HG02623 (cell line): ENCODE measurements around the gene NMB.
"Not testable (repeated sequence)": the region's sequence is repeated elsewhere in the genome, so short reads cannot be mapped to it uniquely, and the experiment has no call there.

Experiments used
- ATAC-seq: cut with Tn5 transposase; IDR thresholded peaks from one replicate; pipeline ENCODE4 v1.9.1; 2021; ENCODE audit warnings: moderate library complexity; ENCODE audit not compliant: unreplicated experiment

The NMB gene, protein sequence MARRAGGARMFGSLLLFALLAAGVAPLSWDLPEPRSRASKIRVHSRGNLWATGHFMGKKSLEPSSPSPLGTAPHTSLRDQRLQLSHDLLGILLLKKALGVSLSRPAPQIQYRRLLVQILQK

DNA sequence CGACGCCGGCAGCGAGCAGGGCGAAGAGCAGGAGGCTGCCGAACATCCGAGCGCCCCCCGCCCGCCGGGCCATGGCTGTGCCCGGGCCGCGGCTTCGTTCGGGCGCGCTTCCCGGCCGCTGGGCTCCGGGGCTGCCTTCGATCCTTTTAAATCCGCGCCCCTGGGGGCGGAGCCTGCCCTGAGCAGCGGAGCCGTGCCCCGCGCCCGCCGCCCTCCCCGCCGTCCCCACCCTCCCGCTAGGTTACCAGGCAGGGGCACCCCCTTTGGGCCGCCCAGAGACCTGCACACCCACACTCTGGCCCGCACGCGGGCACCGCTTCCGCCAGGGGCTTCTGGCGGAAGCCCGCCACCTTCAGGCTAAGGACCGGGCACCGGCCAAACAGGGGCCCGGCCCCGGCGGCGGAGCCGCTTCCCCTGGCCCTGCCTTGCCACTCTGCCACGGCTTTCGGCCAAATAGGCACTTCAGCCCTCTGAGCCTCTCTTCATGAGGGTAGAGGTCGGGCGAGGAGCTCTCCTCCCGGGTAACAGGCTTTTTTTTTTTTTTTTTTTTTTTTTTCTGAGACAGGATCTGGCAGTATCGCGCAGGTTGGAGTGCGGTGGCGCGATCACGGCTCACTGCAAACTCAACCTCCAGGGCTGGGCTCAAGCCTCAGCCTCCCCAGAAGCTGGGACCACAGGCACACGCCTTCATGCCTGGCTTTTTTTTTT, at the start of gene NMB:
Gene NMB (minus strand): TSS at position 120 of the 708 bp plus-strand sequence. CDS start 47 bp downstream, at position 73.
- peak; percentile 48 for ATAC-seq

DNA sequence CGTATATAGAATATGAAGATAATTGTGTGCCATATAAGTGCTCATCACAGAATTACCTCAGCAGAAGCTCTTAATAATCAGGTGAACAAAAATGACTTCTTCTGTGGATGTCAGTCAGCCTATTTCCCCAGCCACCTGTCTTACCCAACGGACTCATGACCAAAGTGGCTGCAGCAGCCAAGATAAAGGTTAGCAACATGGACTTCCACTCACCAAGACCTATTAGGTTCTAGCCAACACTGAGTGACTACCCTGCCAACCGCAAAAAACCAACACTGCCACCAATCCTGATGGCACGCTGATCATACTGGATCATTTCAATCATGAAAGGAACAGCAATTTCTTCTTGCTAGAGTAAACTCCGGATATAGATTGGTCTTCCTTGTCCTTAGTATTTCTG, 45.8 kb upstream of the NMB start:
- no peak for ATAC-seq

DNA sequence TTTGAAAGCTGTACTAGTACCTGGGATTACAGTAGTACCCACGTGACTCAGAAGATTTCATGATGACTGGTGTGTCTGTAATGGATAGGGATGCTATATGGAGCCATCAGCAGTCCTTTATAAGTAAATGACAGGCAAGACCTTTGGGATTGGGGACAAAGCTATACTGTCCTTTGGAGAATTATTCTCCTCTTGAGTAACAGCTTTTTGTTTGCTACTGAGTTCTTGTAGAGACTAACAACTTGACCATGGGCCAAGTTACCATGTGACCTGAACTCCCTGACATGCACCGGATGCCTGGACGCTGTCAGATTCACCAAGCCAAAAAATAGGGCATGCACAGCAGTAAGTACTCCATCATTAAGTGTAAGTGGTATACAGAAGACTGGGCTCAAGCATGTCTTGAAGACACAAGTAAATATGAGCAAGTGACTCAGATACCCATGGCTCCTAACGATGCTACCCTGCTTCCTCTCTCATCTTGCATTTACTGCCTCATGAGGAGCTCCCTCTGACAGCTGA, 45.0 kb upstream of the NMB start:
- no peak for ATAC-seq

DNA sequence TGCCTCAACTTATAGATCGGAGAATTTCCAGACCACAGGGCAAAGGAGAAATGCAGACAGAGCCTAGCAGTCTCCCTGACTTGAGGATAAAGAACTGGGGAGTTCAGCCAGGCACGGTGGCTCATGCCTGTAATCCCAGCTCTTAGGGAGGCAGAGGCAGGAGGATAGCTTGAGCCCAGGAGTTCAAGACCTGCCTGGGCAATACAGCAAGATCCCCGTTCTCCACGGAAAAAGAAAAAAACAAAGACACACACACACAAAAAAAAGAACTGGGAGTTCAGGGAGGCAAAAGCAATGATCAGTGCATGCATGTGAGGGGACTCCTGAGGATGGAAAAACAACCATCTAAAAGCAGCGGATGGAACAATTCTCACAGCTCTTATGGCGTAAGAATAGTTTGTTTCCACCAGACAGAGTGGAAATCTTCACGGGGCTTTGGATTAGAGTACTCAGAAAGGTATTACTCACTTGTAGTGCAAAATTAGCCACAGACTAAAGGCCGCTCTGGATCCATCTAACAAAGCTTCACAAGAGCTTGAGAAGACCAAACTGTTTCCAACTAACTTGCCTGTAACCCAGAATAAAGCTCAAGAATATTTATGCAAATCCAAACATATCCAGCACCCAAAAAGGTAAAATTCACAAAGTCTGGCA, 41.7 kb upstream of the NMB start:
- no peak for ATAC-seq

DNA sequence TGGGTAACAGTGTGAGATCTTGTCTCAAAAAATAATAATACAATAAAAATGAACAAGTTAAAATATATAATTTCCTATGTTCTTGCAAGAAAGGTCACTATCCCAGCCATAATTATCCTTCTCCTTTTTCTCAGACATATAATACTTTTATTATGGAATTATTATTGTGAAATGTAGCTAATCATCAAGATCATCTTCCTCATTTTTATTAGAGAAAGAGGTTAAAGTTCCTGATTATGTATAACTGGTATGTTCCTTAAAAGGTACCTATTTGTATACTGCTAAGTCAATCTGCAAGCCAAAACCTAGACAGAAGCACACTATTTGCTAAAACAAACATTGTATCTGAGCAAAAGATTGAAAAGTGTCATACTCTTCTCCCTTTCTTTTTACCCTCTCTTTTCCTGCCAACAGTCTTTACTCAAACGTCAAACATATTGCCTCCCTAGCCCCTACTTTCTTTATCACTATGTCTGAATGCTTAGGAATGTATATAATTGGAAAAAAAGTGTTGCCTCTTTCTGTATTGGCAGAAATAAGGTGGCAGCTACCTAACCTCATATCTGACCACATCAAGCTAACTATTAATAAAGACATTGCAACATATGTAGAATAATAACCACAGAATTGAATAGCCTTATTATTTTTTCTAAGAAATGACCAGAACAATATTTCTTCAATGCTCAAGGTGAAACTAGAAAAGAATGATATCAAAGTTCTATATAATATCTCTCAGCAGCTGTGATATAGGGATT, 39.4 kb upstream of the NMB start:
- no peak for ATAC-seq

DNA sequence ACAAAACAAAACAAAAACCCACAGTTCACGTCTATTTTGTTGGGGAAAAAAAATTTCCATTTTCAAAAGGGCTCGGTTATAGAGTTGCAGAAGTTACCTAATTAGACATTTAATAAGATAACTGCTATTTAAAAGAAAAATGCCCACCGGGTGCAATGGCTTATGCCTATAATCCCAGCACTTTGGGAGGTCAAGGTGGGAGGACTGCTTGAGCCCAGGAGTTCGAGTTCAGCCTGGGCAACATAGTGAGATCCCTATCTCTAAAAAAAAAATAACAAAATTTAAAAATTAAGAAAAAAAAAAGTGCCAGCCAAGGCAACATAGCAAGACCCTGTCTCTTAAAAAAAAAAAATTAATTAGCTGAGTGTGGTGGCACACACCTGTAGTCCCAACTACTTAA, 38.8 kb upstream of the NMB start:
- no peak for ATAC-seq

DNA sequence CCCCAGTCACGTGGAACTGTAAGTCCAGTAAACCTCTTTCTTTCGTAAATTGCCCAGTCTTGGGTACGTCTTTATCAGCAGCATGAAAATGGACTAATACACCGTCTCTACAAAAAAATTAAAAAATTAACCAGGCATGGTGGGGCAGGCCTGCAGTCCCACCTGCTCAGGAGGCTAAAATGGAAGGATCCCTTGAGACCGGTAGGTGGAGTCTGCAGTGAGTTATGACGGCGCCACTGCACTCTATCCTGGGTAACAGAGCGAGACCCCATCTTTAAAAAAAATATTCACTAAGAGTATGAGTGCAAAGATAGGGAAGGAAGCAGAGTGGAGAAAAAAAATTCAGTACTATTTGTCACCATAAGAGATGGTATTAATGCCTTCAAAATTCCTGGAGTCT, 32.3 kb upstream of the NMB start:
- no peak for ATAC-seq

DNA sequence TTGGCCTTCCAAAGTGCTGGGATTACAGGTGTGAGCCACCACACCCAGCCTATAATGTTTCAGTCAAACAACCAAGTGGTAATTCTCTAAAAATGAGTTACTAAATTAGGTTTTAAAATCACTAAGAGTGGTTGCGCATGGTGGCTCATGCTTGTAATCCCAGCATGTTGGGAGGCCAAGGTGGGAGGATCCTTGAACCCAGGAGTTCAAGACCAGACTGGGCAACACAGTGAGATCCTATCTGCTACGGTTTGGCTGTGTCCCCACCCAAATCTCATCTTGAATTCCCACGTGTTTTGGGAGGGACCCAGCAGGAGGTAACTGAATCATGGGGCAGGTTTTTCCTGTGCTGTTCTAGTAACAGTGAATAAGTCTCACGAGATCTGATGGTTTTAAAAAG, 31.9 kb upstream of the NMB start:
- ATAC-seq, result no peak

DNA sequence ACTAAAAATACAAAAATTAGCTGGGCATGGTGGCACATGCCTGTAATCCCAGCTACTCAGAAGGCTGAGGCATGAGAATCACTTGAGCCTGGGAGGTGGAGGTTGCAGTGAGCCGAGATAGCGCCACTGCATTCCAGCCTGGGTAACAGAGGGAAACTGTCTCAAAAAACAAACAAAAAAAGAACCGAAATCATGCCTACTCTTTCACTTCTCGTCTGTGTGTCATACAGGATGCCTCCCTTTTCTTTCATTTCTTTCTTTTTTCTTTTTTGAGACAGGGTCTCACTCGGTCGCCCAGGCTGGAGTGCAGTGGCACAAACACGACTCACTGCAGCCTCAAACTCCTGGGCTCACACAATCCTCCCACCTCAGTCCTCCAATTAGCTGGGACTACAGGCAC, 28.4 kb upstream of the NMB start:
- not testable (repeated sequence) for ATAC-seq

DNA sequence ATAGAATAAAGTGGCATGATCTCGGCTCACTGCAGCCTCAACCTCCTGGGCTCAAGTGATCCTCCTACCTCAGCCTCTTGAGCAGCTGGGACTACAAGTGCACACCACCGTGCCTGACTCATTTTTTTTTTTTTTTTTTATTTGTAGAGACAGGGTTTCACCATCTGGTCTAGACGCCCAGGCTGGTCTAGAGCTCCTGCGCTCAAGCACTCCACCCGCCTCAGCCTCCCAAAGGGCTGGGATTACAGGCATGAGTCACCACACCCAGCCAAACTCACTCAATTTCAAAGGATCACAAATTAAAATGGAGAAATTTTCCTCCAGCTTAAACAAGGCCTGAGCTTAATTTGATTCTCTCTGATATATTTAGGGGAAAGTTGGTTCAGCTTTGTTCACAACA, 27.3 kb upstream of the NMB start:
- no peak for ATAC-seq

DNA sequence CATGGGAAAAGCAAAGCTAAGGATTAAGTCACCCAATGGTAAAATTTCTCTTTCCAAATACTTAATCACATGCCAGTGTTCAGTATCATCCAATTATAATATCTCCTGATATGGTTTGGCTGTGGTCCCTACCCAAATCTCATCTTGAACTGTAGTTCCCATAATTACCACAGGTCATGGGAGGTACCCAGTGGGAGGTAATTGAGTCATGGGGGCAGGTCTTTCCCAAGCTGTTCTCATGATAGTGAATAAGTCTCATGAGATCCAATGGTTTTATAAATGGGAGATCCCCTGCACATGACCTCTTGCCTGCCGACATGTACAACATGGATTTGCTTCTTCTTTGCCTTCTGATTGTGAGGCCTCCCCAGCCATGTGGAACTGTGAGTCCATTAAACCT, 26.1 kb upstream of the NMB start:
- ATAC-seq, result no peak

DNA sequence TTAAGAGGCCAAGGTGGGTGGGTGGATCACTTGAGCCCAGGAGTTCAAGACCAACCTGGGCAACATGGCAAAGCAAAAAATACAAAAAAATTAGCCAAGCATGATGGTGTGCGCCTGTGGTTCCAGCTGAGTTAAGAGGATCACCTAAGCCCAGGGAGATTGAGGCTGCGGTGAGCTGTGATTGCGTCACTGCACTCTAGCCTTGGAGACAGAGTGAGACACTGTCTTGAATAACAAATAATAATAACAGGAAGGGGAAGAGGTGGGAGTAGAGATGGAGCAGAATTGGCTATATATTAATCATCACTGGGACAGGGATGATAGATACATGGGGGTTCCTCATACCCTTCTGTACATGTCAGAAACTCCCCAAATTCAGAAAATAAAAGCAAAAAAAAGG, 23.8 kb upstream of the NMB start:
- no peak for ATAC-seq

DNA sequence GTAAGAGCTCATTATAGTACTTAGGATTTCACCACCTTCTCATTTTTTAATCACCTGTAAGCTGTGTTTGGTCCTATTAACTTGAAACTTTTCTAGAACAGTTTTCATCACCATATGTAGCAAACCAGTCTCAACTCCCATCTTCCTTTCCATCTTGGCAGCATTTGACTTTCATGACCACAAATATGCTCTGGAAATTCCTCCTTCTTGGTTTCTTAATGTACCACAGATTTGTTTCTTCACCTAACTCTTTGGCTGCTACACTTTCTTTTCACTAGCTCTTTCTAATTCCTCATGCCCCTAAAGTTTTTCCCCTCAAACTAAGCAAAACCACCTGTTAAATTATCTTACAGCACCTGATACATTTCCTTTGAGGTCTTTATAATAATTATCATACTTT, 13.2 kb upstream of the NMB start:
- ATAC-seq, result no peak

DNA sequence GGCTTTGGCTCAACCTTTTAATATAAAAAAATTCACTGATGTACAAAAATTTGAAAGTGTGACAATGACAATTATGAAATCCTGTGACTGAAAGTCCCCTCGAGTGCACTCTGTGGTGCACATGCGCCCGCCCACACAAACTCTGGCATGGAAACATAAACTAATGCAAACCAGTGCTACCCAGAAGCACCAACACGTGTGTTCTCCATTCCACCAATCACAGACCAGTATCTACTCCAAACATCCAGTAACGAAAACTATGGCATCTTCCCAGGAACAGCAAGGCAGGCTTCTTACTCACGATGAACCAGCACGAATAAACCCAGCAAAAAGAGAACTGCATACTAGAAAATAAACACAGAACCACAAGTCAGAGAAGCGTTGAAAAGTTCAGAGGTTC, 11.7 kb upstream of the NMB start:
- no peak for ATAC-seq

DNA sequence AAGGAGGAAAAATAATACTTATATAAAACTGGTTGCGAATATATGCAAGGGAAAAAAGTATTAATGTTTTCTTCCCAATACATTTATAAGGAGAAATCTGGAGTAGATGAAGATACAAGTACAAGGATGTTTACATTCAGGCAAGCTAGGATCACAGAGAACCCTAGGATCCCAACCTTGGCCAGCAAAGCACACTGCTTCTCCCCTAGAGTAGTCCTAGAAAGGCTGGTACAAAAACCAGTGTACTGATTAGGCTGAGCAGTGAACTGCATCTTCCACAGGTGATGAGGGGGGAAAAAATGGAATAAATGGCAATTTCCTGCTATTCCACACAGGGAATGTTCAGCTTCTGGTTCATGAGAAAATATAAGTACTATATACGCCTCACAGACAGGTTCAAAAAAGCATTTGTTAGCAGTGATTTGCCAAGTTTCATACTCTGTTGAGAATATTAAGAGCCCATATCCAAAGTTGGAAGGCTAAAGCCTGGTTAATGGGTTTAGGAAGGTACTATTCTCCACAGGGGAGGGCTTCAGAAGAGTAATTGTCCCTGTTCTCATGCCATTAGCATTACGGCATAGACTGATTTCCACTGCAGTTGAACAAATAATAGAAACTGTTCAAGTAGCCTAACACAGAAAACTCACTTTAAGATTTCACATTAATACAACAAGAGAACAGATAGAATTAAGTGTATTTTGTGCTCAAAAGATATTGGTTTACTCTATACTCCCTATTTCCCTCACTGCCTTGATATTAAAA, 10.4 kb upstream of the NMB start:
- no peak for ATAC-seq

DNA sequence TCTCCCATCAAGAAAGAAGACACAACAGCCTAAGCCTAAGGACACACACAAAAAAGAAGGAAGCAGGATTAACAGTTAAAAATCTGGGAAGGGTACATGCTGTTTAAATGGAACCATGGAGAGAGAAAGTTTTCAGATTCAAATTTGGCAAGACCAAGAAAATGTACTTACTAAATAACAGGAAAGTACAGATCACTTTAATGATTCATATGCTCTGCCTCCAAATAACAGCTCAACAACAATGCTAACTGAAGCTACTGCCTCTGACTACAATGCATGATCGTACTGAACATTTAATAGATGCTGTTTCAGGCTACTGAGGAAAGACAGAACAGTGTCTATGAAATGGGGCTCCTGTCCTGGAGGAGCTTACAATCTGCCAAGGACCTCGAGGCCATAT, 8.4 kb upstream of the NMB start:
- no peak for ATAC-seq

DNA sequence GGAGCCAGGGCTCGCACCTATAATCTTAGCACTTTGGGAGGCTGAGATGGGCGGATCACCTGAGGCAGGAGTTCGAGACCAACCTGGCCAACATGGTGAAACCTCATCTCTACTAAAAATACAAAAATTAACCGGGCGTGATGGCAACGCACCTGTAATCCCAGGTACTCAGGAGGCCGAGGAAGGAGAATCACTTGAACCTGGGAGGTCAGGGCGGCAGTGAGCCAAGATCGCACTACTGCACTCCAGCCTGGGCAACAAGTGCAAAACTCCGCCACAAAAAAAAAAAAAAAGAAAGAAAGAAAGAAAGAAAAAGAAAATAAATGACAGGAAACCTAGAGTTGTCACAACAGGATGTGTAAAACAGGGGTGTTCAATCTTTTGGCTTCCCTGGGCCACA, 3.0 kb upstream of the NMB start:
- ATAC-seq, result no peak

DNA sequence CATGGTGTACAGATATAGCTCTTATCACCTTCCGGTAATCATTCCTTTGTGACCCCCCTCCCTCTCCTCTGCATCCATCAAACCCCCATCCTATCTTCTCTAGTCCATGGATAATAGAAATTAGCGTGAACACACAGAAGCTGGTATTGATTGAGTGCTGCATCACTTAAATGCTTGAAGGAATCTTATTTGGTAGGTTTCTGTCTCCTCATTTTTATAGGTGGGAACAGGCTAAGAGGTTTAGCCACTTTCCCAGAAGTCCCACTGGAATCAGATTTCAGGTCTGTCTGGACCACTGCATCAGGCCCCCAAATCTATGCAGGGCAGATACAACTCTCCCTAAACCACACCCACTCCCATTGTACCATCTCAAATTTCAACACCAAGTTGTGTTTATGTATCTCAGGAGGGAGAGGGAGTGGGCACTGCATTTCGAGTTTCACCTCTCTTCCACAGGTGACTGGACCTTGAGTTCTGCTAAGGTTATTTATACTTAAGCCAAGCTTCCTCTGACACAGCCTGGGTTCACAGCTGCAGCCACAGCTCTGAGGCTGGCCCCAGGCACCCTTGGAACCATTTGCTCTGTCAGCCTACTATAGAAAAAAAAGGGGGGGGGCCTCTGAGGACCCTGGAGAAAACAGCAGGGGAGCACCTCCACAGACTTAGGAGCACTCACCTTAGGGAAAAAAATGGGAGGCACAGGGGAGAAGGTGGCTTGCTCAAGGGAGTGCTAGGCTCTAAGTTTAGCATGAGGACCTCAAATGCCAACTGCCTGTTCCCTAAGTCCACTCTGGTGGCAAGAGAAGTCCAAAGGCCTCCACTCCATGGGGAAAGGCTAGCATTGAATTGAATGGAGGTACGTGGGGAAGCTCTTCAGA, 2.1 kb upstream of the NMB start:
- no peak for ATAC-seq

DNA sequence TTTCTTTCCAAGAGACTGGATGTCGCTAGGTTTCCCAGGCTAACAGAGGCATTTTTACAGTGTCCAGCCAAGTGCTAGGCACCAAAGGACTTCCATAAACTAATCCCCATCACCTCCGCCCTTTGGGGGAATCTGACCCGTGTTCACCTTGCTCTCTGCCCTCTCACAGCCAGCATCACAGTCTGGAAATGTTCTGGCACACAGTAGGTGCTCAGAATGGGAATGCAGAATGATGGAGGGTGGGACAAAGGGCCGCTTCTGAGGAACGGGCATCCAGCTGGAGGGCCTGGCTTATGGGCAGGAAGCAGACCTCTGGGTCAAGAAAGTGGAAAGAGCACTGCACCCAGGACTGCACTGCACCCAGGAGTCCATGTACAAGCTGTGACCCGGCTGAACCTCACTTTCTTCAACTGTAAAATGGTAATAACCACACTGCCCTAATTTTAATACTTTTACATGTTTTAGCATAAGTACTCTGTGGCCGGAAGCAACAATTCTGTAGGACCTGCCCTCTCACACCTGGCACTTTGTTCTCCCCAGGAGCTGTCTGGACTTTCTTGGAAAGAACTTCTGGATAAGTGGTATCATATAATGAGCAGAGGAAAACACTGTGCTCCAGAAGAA, 901 bp upstream of the NMB start:
- ATAC-seq, result no peak

DNA sequence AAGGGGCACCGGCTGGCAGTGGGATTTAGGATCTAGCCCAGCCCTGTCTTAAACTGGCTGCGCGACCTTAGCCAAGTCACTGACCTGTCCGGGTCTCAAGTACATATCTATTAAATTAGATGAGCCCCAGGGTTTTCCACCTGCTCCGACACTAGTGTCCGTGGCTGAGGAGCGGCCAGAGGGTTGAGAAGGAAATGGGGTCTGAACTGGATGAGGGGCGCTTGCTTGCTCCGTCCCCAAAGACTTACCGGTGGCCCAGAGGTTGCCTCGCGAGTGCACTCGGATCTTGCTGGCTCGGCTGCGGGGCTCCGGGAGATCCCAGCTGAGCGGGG, 285 bp downstream of the NMB start:
- ATAC-seq, result no peak
